Keratinocyte (primary cell): ENCODE data around the gene EYA4. TPM values are rescaled to one million over a fixed set of nuclear protein-coding genes. Genes with fewer than 3 reads are reported as not detected.

Experiments
- DNase-seq: peaks from one replicate; pipeline ENCODE4 v3.0.0-alpha.2; 2011; ENCODE audit warnings: low read depth, missing footprints, low spot score
- FAIRE-seq: peaks from 2 replicates; lab custom pipeline; 2011; peaks lifted over from hg19 to GRCh38; lab: Jason Lieb, UNC
- H2AFZ ChIP-seq: 2 replicates; pipeline ENCODE4 v1.6.0; 2012; ENCODE audit warnings: low read length, control low read depth, inconsistent platforms; ENCODE audit not compliant: control insufficient read depth
- H3K27ac ChIP-seq: 2 replicates; pipeline ENCODE4 v1.5.1; 2011; ENCODE audit warnings: low read length; ENCODE audit not compliant: control insufficient read depth, insufficient read depth
- H3K27me3 ChIP-seq: 3 replicates; pipeline ENCODE4 v1.6.0; 2011; ENCODE audit warnings: low read length; ENCODE audit not compliant: control insufficient read depth, insufficient read depth; ENCODE audit errors: extremely low read depth
- H3K36me3 ChIP-seq, 2 experiments: 2 replicates in 1 of 2; 3 replicates in 1 of 2; pipeline ENCODE4 v1.5.1; 2011; ENCODE audit warnings: low read length in 2 of 2, mild to moderate bottlenecking in 1 of 2; ENCODE audit not compliant: control insufficient read depth in 2 of 2, insufficient read depth in 2 of 2; ENCODE audit errors: extremely low read depth in 1 of 2
- H3K4me1 ChIP-seq: 3 replicates; pipeline ENCODE4 v1.5.1; 2011; ENCODE audit warnings: low read length; ENCODE audit not compliant: control insufficient read depth, insufficient read depth; ENCODE audit errors: extremely low read depth
- H3K4me2 ChIP-seq: 3 replicates; pipeline ENCODE4 v1.6.0; 2011; ENCODE audit warnings: low read depth, low read length; ENCODE audit not compliant: control insufficient read depth, insufficient read depth; ENCODE audit errors: extremely low read depth
- H3K4me3 ChIP-seq, 3 experiments: fragments of 200-600 bp in 1 of 3; sonication (generic) in 1 of 3; 2 replicates in 2 of 3; 3 replicates in 1 of 3; pipeline ENCODE4 v1.5.1; 2011 to 2016; ENCODE audit warnings: low read length in 3 of 3, mild to moderate bottlenecking in 3 of 3, control low read depth in 2 of 3, inconsistent platforms in 1 of 3, low read depth in 1 of 3, mixed read lengths in 1 of 3, mixed run types in 1 of 3, moderate library complexity in 1 of 3; ENCODE audit not compliant: control insufficient read depth in 2 of 3, insufficient read depth in 2 of 3; ENCODE audit errors: extremely low read depth in 1 of 3
- H3K79me2 ChIP-seq: 2 replicates; pipeline ENCODE4 v1.6.0; 2012; ENCODE audit warnings: low read length; ENCODE audit not compliant: control insufficient read depth, insufficient read depth
- H3K9ac ChIP-seq: 3 replicates; pipeline ENCODE4 v1.6.0; 2011; ENCODE audit warnings: low read length; ENCODE audit not compliant: control insufficient read depth, insufficient read depth; ENCODE audit errors: extremely low read depth
- H3K9me1 ChIP-seq: 3 replicates; pipeline ENCODE4 v1.6.0; 2011; ENCODE audit warnings: low read length; ENCODE audit not compliant: control insufficient read depth, insufficient read depth; ENCODE audit errors: extremely low read depth
- H3K9me3 ChIP-seq: 2 replicates; pipeline ENCODE4 v1.5.1; 2012; ENCODE audit warnings: low read depth, low read length; ENCODE audit not compliant: control insufficient read depth
- H4K20me1 ChIP-seq: 3 replicates; pipeline ENCODE4 v1.6.0; 2011; ENCODE audit warnings: low read length; ENCODE audit not compliant: control insufficient read depth, insufficient read depth; ENCODE audit errors: extremely low read depth
- CTCF ChIP-seq, 3 experiments: IDR thresholded peaks in 1 of 3; conservative IDR thresholded peaks in 1 of 3; optimal IDR thresholded peaks in 1 of 3; 2 replicates in 2 of 3; 3 replicates in 1 of 3; pipeline versions ENCODE3 to v1.5.1; 2011; ENCODE audit warnings: low read length in 3 of 3, mild to moderate bottlenecking in 3 of 3, moderate library complexity in 2 of 3, control low read depth in 1 of 3, inconsistent platforms in 1 of 3; ENCODE audit not compliant: insufficient read depth in 2 of 3; ENCODE audit errors: extremely low read depth in 1 of 3
- EZH2 ChIP-seq: IDR thresholded peaks from one replicate; pipeline ENCODE4 v1.6.1; 2012; ENCODE audit warnings: inconsistent platforms, mild to moderate bottlenecking, low read length, moderate library complexity
- dilution Hi-C: fragments of 300-500 bp; cut with MboI; formaldehyde crosslinking; loops from one replicate; pipeline ENCODE4 v1.7.0; 2020; ENCODE audit warnings: low sequenced_read_pairs; ENCODE audit not compliant: extremely low pct_ligation_motif_present
- polyA plus RNA-seq, 5 experiments: library from polyadenylated mRNA; depleted of rRNA in 3 of 5; stranded (reverse) in 3 of 5; stranded (forward) in 1 of 5; unstranded in 1 of 5; fragments of >200 nt; gene quantifications; 1 replicate in 1 of 5; 2 replicates in 3 of 5; 3 replicates in 1 of 5; pipeline versions ENCODE4 v1.2.1 to v1.2.3, GENCODE V29; 2011 to 2012; ENCODE audit warnings: missing spikeins in 2 of 5, low read depth in 1 of 5, low replicate concordance in 1 of 5

EYA4 gene
- polyA plus RNA-seq, 1 donor (not counting 4 experiments of a cell fraction or from before 2014, with no cell fraction given): 0.01 TPM

- dilution Hi-C loops: no loop called here
Observed at GRCh38 chr6:133407320-133408100, 166.4 kb downstream of the EYA4 start.

GRCh38 chr6:133408132-133408531 lies 167.0 kb downstream of the EYA4 start:
- no peak for FAIRE-seq
- no peak overlapping the region for H2AFZ ChIP-seq
- TF ChIP-seq CTCF (optimal IDR thresholded peaks at IDR 0.05 in 1 of 3, IDR thresholded peaks at IDR 0.05 in 1 of 3, conservative IDR thresholded peaks at IDR 0.05 in 1 of 3; ENCODE audit: extremely low read depth in 1 of 3, insufficient read depth in 2 of 3, low read length in 3 of 3) (no peak), EZH2 (no peak)

More at GRCh38 chr6:133407320-133408100, 166.4 kb downstream of the EYA4 start:
- Histone ChIP-seq H3K27ac (no peak overlapping the region), H4K20me1 (no peaks in the 10 kb centered on the region), H3K4me2 (no peak overlapping the region), H3K9me3 (no peaks in the 10 kb centered on the region), H3K79me2 (no peaks in the 10 kb centered on the region), H3K4me3 (no peak overlapping the region), H3K9me1 (no peaks in the 10 kb centered on the region), H3K36me3 (no peaks in the 10 kb centered on the region), H3K9ac (no peak overlapping the region), H3K27me3 (no peaks in the 10 kb centered on the region), H2AFZ (no peak overlapping the region), H3K4me1 (no peaks in the 10 kb centered on the region)
- TF ChIP-seq EZH2 (no peak), CTCF (optimal IDR thresholded peaks at IDR 0.05 in 1 of 3, IDR thresholded peaks at IDR 0.05 in 1 of 3, conservative IDR thresholded peaks at IDR 0.05 in 1 of 3; ENCODE audit: extremely low read depth in 1 of 3, insufficient read depth in 2 of 3, low read length in 3 of 3) (no peak)
- DNase-seq: no peak
- no peak for FAIRE-seq

More at GRCh38 chr6:133408132-133408531, 167.0 kb downstream of the EYA4 start:
- DNase-seq: no peak
- Histone ChIP-seq H3K79me2 (no peaks in the 10 kb centered on the region), H3K27me3 (no peaks in the 10 kb centered on the region), H3K9me1 (no peaks in the 10 kb centered on the region), H4K20me1 (no peaks in the 10 kb centered on the region), H3K27ac (no peak overlapping the region), H3K4me2 (no peak overlapping the region), H3K9me3 (no peaks in the 10 kb centered on the region), H3K36me3 (no peaks in the 10 kb centered on the region), H3K4me1 (no peaks in the 10 kb centered on the region), H3K9ac (no peak overlapping the region), H3K4me3 (no peak overlapping the region)
- dilution Hi-C loops: no loop called here
